Fibroblast of pulmonary artery (primary cell): ENCODE data around the gene A3GALT2.

Experiments used
- DNase-seq: peaks from one replicate; pipeline ENCODE4 v3.0.0-alpha.2; 2010; ENCODE audit warnings: low read depth
- H3K4me3 ChIP-seq: replicated peaks from 2 replicates; pipeline ENCODE4 v1.5.1; 2011; ENCODE audit warnings: low read depth, mild to moderate bottlenecking, control low read depth, low read length, moderate library complexity
- CTCF ChIP-seq: IDR thresholded peaks from 2 replicates; pipeline ENCODE4 v1.5.1; 2011; ENCODE audit warnings: mild to moderate bottlenecking, control low read depth, low read length, inconsistent platforms; ENCODE audit errors: missing control alignments

Gene A3GALT2

GRCh38 chr1:33307494-33307864 lies 13.4 kb downstream of the A3GALT2 start:
- no peak overlapping the region for H3K4me3 ChIP-seq
- DNase-seq = no peak
- no peak for TF ChIP-seq CTCF

- H3K4me3 ChIP-seq = no peak overlapping the region
These were observed 14.0 kb downstream of the A3GALT2 start for GRCh38 chr1:33306653-33307493.

GRCh38 chr1:33305816-33306652 lies 14.9 kb downstream of the A3GALT2 start:
- DNase-seq = no peak
- TF ChIP-seq CTCF = no peak
- no peak overlapping the region for H3K4me3 ChIP-seq

More at GRCh38 chr1:33306653-33307493, 14.0 kb downstream of the A3GALT2 start:
- DNase-seq = peak; percentile 42
- no peak for TF ChIP-seq CTCF

GRCh38 chr1:33305016-33305415 lies 15.9 kb downstream of the A3GALT2 start:
- no peak for DNase-seq
- no peak overlapping the region for H3K4me3 ChIP-seq
- no peak for TF ChIP-seq CTCF

- H3K4me3 ChIP-seq = no peak overlapping the region
- DNase-seq = peak; percentile 65
- TF ChIP-seq CTCF = no peak
These were observed 18.6 kb downstream of the A3GALT2 start for GRCh38 chr1:33302325-33302724.

GRCh38 chr1:33301273-33301984 lies 19.5 kb downstream of the A3GALT2 start:
- TF ChIP-seq CTCF = no peak
- no peak overlapping the region for H3K4me3 ChIP-seq
- peak; percentile 26 for DNase-seq
